WTC11 (cell line): ENCODE results near the gene TCF7L2.

Experiments
- CTCF ChIP-seq: fragments of 200-600 bp; IDR thresholded peaks from 2 replicates; pipeline ENCODE4 v1.8.0; 2022; ENCODE audit warnings: antibody characterized with exemption
- ZNF121 ChIP-seq: sonication (generic); formaldehyde crosslinking; IDR thresholded peaks from 2 replicates; pipeline ENCODE4 v1.8.0; 2023; ENCODE audit warnings: missing genetic modification reagents

- TF ChIP-seq ZNF121 (CRISPR knock-in tag): no peak
- no peak for TF ChIP-seq CTCF
Measured at GRCh38 chr10:113133497-113134115, 183.6 kb downstream of the TCF7L2 start.
